HG03280 (cell line): ENCODE results near the gene BOK.
"Not testable (repeated sequence)": the region's sequence is repeated elsewhere in the genome, so short reads cannot be mapped to it uniquely, and the experiment has no call there.

Experiments used
- ATAC-seq: cut with Tn5 transposase; IDR thresholded peaks from one replicate; pipeline ENCODE4 v1.9.1; 2021; ENCODE audit warnings: mild to moderate bottlenecking, moderate library complexity; ENCODE audit not compliant: unreplicated experiment

BOK gene, protein sequence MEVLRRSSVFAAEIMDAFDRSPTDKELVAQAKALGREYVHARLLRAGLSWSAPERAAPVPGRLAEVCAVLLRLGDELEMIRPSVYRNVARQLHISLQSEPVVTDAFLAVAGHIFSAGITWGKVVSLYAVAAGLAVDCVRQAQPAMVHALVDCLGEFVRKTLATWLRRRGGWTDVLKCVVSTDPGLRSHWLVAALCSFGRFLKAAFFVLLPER

GRCh38 chr2:241558532-241559322, at the start of gene BOK:
Gene BOK (plus strand): TSS chr2:241558745. CDS start chr2:241559484, 739 bp downstream.
- no peak for ATAC-seq

GRCh38 chr2:241509155-241509784, 49.3 kb upstream of the BOK start:
- no peak for ATAC-seq

GRCh38 chr2:241511091-241511741, 47.3 kb upstream of the BOK start:
- ATAC-seq: no peak

DNA sequence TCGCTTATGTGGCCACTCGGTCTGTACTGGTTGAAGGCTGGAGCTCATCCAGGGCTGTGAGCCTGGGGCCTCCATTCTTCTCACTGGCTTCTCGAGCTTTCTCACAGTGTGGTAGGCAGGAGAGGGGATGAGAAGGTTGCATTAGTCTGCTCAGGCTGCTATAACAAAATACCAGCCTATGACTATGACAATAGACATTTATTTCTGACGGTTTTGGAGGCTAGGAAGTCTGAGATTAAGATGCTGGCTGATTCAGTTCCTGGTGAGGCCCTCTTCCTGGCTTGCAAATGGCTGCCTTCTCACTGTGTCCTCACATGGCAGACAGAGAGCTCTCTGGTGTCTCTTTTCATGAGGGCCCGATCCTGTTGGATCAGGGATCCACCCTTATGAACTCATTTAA, 44.0 kb upstream of the BOK start:
- ATAC-seq: no peak

- peak; percentile 55 for ATAC-seq
Measured at GRCh38 chr2:241514986-241515737, 43.4 kb upstream of the BOK start.

- ATAC-seq: no peak
Measured at GRCh38 chr2:241516520-241516965, 42.0 kb upstream of the BOK start.

DNA sequence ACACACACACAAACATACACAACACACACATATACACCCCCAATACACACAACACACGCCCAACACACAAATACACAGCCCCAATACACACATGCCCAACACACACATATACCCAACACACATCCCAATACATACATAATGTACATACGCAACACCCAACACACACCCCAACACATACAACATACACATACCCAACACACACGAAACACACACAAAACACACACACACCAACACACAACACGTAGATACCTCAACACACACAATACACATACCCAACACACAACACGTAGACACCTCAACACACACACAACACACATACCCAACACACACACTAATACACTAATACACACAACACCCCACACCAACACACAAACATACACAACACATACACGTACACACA, 41.2 kb upstream of the BOK start:
- no peak for ATAC-seq

GRCh38 chr2:241519669-241520068, 38.9 kb upstream of the BOK start:
- no peak for ATAC-seq

DNA sequence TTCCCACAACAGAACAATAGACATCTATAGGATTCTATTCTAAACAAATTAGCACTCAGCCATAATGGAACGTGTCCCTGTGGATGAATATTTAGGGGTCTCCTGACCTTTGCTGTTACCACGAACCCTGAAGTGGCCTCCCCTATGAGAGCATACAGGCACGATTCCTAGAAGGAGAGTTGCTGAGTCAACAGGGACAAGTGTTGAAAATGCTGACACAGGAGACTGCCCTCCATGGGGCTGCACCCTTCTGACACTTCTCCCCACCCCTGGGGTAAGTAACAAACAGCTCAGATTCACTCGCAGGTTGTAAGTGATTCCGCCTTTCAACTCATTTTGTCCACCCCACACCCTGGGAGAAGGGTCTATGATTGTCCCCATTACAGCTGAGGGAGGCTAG, 36.1 kb upstream of the BOK start:
- ATAC-seq: no peak

- not testable (repeated sequence) for ATAC-seq
Measured at GRCh38 chr2:241525818-241526780, 32.4 kb upstream of the BOK start.

- ATAC-seq: no peak
Measured at GRCh38 chr2:241530571-241530970, 28.0 kb upstream of the BOK start.

GRCh38 chr2:241531161-241531722, 27.3 kb upstream of the BOK start:
- no peak for ATAC-seq

DNA sequence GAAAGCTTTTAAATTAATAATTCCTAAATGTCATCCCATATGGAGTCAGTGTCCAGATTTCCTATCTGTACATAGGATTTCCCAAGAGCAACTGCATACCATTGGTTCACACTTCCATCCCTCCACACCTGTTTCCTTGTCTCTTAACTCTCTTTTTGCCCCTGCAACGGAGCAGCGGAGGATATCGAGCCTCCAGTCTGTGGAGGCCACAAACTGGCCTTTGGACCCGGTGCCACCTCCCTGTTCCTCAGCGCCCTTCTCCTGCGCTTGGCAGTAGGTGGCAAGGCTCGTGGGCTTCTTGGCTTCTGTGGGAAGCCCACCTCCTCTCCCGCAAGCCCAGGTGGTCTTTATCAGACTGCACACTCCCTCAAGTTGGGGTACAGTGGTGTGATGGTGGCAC, 26.4 kb upstream of the BOK start:
- ATAC-seq: no peak

- no peak for ATAC-seq
Measured at GRCh38 chr2:241532733-241533601, 25.6 kb upstream of the BOK start.

- ATAC-seq: no peak
Measured at GRCh38 chr2:241534293-241534692, 24.3 kb upstream of the BOK start.

DNA sequence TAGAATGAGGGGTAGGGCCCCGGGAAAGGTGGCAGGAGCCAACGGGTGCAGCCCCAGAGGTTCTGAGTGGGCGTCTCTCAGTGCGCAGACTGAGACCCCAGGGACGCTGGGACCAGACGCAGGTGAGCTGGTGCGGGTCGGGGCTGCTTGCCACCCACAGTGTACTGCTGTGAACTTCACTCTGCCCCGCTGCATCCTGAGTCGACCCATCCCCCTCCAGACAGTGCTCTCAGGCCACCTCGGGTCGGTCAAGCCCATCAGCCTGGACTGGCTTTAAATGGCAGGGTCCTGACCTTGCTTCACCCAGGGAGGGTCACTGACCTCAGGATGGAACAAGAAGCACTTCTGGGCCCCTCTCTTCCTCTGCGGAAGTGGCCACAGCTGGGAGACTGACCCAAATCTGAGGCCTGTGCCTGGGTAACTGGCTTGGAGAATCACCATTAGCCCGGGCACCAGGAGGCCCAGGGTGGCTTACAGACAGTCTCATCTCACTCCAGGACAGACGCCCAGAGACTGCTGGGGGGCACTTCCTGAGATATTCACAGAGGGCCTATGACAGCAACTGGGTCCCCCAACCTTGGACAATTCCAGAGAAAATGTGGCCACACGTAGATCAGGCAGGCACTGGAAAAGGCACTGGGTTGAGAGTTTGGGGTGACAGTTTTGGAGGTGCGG, 23.7 kb upstream of the BOK start:
- ATAC-seq: no peak

DNA sequence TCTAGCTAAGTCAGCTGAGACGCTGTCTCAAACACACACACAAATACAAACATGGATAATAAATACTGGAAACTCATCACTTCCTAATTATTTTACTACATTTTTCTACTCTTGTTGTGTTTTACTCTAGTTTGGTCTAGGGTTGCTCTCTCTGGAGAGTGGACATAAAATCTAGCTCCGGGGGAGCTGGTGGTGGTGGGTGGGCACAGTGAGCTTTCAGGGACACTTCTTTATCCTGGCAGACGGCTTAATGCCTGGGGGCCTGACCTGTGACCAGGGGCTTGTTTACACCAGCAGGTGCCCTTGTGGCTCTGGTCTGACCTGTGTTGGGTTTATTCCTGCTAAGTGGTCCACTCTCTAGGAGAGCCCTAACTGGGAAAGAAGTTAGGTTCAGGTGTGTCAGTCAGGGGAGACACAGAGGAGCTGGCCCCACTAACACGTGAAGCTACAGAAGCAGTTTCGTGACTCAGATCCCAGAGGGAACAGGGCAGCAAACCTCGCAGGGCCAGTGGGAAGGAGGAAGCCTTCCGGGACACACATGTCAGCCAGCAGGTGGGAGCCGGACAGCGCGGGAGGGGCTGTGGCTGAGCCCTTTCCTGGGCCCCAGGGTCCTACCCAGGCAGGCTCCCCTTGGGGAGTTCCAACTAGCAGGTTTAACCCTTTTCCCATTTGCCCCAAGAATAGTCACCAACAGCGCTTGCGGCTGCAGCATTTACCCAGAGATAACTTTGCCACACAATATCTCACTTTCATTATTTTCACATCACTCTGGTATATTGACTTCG, 22.5 kb upstream of the BOK start:
- ATAC-seq: no peak
